GM12875 (cell line): Measurements from ENCODE around the gene NTSR2.

Source experiments
- H3K4me3 ChIP-seq: one replicate; pipeline ENCODE4 v1.5.1; 2011; ENCODE audit warnings: low read depth, low read length, control low read depth
- CTCF ChIP-seq: IDR thresholded peaks from 2 replicates; pipeline ENCODE4 v1.5.1; 2011; ENCODE audit warnings: low read depth, mild to moderate bottlenecking, control low read depth, inconsistent platforms, low read length, moderate library complexity, borderline replicate concordance; ENCODE audit not compliant: insufficient read depth

The NTSR2 gene

GRCh38 chr2:11635141-11635540, 34.9 kb downstream of the NTSR2 start:
- no peak for TF ChIP-seq CTCF

GRCh38 chr2:11634584-11634983, 35.4 kb downstream of the NTSR2 start:
- no peak for TF ChIP-seq CTCF
- no peak overlapping the region for H3K4me3 ChIP-seq

More at GRCh38 chr2:11635141-11635540, 34.9 kb downstream of the NTSR2 start:
- no peak overlapping the region for H3K4me3 ChIP-seq

DNA sequence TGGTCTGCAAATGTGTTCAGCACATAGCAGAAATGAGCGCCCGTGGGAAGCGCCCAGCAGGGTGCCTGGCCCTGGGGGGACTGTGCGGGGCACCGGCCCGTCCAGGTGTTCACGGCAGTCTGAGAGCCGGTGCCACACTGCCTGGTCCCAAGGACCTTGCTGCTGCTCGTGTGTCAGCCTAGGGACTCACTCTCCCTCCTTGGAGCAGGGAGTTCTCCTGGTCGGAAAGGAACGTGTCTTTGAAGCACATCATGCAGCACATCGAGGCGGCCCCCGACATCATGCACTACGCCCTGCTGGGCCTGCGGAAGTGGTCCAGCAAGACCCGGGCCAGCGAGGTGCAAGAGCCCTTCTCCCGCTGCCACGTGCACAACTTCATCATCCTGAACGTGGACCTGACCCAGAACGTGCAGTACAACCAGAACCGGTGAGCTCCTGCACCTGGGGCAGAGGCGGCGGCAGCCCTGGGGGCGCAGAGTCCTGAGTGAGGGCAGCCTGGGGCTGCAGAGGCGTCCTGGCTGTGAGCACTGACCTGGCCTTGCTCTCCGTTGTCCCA, 36.0 kb downstream of the NTSR2 start:
- TF ChIP-seq CTCF = no peak
- no peak overlapping the region for H3K4me3 ChIP-seq

DNA sequence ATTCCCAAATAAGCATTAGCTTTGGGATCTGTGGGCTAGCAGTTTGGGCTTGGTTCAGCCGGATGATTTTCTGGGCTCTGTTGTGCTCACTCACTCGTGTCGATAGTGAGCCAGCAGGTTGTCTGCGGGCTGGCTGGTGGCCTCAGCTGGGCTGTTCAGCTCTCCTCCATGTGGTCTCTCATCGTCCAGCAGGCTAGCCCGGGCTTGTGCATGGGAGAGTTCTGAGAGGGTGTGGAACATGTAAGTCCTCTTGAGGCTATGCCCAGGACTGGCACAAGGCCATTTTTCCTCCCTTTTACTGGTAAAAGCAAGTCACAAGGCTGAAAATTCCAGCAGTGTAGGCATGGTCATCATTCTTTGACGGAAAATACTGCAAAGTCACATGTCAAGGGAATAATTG, 38.5 kb downstream of the NTSR2 start:
- no peak overlapping the region for H3K4me3 ChIP-seq
- TF ChIP-seq CTCF = no peak

DNA sequence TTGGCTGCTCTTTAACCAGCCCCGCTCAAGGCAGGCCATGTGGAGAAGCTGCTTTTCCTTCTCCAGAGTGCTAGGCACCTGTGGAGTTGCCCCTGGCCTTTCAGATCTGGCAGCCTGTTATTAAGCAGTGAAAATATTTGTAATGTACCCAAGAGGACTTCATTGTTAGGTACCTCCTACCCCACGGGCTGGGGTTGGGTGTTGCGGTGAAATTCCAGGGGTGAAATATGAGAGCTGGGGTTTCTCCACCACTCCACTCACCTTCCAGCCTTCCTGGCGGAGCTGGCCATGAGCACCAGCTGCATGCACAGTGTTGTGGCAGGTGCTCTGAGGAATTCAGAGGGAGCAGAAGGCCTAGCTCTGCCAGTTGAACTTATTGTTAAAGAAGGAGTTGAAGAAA, 39.1 kb downstream of the NTSR2 start:
- TF ChIP-seq CTCF = no peak

DNA sequence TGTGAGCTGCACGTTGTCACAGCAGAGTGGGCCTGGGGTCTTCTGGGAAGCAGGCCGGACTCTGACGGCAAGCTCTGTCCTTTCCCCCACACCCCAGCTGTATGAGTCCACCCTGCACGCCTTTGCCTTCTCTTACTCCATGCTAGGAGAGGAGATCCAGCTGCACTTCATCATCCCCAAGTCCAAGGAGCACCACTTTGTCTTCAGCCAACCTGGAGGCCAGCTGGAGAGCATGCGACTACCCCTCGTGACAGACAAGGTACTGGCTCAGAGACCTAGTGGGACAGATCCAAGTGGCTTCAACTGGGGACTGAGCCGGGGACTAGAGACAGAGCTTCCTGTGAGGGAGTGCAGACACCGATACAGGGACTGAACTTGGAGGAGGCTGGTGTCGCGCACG, 40.1 kb downstream of the NTSR2 start:
- TF ChIP-seq CTCF = no peak
- H3K4me3 ChIP-seq = no peak overlapping the region

More for the DNA sequence above, 39.1 kb downstream of the NTSR2 start:
- no peak overlapping the region for H3K4me3 ChIP-seq

- no peak overlapping the region for H3K4me3 ChIP-seq
- no peak for TF ChIP-seq CTCF
Observed at GRCh38 chr2:11629215-11629614, 40.8 kb downstream of the NTSR2 start.
